Caco-2 (cell line): Measurements from ENCODE around the gene HSDL2. TPM values are rescaled to one million over a fixed set of nuclear protein-coding genes. Genes with fewer than 3 reads are reported as not detected.
"Not testable (repeated sequence)": the region's sequence is repeated elsewhere in the genome, so short reads cannot be mapped to it uniquely, and the experiment has no call there.

Source experiments
- BruUV-seq: library from RNA; stranded (reverse); fragments of 400-500 nt; replicated peaks from 2 replicates; lab custom pipeline; 2021; lab: Mats Ljungman, UMichigan
- CTCF ChIA-PET: fragments of 300-600 bp; sonication (Branson Sonifier 250); formaldehyde crosslinking; loops from one replicate; lab custom pipeline; 2022; ENCODE audit warnings: antibody characterized with exemption; lab: Charles Lee
- POLR2A ChIA-PET: fragments of 300-600 bp; sonication (Branson Sonifier 250); formaldehyde crosslinking; loops from one replicate; lab custom pipeline; 2022; ENCODE audit warnings: antibody characterized with exemption; lab: Charles Lee
- DNase-seq, 2 experiments: peaks; one replicate each; pipeline versions ENCODE4 v3.0.0 to v3.0.0-alpha.2; 2020 to 2022
- H3K27me3 ChIP-seq: replicated peaks from 2 replicates; pipeline ENCODE4 v1.6.0; 2011; ENCODE audit warnings: low read length; ENCODE audit not compliant: control insufficient read depth, insufficient read depth
- H3K36me3 ChIP-seq: 2 replicates; pipeline ENCODE4 v1.5.1; 2011; ENCODE audit warnings: low read length; ENCODE audit not compliant: control insufficient read depth, insufficient read depth
- H3K4me1 ChIP-seq: fragments of 250-450 bp; sonication (Bioruptor Pico); 2 replicates; pipeline ENCODE4 v1.5.1; 2020; ENCODE audit warnings: mild to moderate bottlenecking
- H3K4me3 ChIP-seq: 2 replicates; pipeline ENCODE4 v1.5.1; 2011; ENCODE audit warnings: low read depth, mild to moderate bottlenecking, control low read depth, low read length
- H3K9me3 ChIP-seq: fragments of 250-450 bp; sonication (Bioruptor Pico); 2 replicates; pipeline ENCODE4 v1.5.1; 2020; ENCODE audit warnings: mild to moderate bottlenecking, moderate library complexity
- H3K27ac Mint-ChIP-seq: one replicate; pipeline ENCODE4 v1.8.0; 2022; ENCODE audit warnings: mixed read lengths; ENCODE audit not compliant: unreplicated experiment
- H3K27me3 Mint-ChIP-seq: one replicate; pipeline ENCODE4 v1.8.0; 2022; ENCODE audit warnings: mixed read lengths; ENCODE audit not compliant: insufficient read depth, unreplicated experiment
- H3K36me3 Mint-ChIP-seq: one replicate; pipeline ENCODE4 v1.8.0; 2022; ENCODE audit warnings: mild to moderate bottlenecking, mixed read lengths; ENCODE audit not compliant: insufficient read depth, unreplicated experiment
- H3K4me1 Mint-ChIP-seq: one replicate; pipeline ENCODE4 v1.8.0; 2022; ENCODE audit warnings: low read depth, mixed read lengths; ENCODE audit not compliant: unreplicated experiment
- H3K4me3 Mint-ChIP-seq: one replicate; pipeline ENCODE4 v1.8.0; 2022; ENCODE audit warnings: mild to moderate bottlenecking, moderate library complexity, mixed read lengths; ENCODE audit not compliant: unreplicated experiment
- H3K9me3 Mint-ChIP-seq: one replicate; pipeline ENCODE4 v1.8.0; 2022; ENCODE audit warnings: mixed read lengths; ENCODE audit not compliant: unreplicated experiment
- CTCF ChIP-seq, 2 experiments: fragments of 200-600 bp in 1 of 2; IDR thresholded peaks; 1 replicate in 1 of 2; 2 replicates in 1 of 2; pipeline versions ENCODE4 v1.5.1 to v1.8.0; 2011 to 2022; ENCODE audit warnings: antibody characterized with exemption in 1 of 2, control low read depth in 1 of 2, inconsistent platforms in 1 of 2, low read depth in 1 of 2, low read length in 1 of 2, mild to moderate bottlenecking in 1 of 2, moderate library complexity in 1 of 2; ENCODE audit not compliant: insufficient read depth in 1 of 2, severe bottlenecking in 1 of 2, unreplicated experiment in 1 of 2
- intact Hi-C: fragments of 100-400 bp; cut with micrococcal nuclease; formaldehyde crosslinking; loops from one replicate; pipeline ENCODE4 v1.10.0; 2022; ENCODE audit not compliant: unreplicated experiment
- total RNA-seq: library from RNA; stranded (reverse); gene quantifications from 2 replicates; pipeline ENCODE4 v1.2.3, GENCODE V29; 2022

The HSDL2 gene
- total RNA-seq, 1 experiment from 2014 or later = 134 TPM

DNA sequence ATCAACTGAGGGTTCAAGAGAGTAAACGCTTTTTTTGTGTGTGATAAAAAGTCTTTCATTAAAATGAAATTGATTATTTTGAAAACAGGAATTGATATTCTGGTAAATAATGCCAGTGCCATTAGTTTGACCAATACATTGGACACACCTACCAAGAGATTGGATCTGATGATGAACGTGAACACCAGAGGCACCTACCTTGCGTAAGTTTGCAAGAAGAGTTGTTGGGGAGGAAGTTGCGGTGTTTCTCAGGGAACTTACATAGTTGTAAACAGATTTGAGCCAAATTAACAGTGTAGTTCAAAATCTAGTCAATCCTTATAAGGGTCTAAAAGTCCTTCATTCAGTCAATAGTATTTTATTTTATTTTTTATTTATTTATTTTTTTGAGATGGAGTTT is 28.9 kb downstream of the HSDL2 start:
- no peak for TF ChIP-seq CTCF (IDR thresholded peaks at IDR 0.05; ENCODE audit: insufficient read depth in 1 of 2, low read depth in 1 of 2, low read length in 1 of 2, severe bottlenecking in 1 of 2, unreplicated experiment in 1 of 2)
- Histone ChIP-seq H3K36me3 (no peaks in the 10 kb centered on the region; the same call in none of the 2 replicates), H3K27me3 (no peaks in the 10 kb centered on the region), H3K9me3 (no peaks in the 10 kb centered on the region), H3K4me1 (peaks cover 15% of the 10 kb centered on the region), H3K4me3 (no peak overlapping the region)
- Mint-ChIP-seq H3K4me1 (peaks cover 4% of the 10 kb centered on the region), H3K36me3 (peaks cover 87% of the 10 kb centered on the region), H3K9me3 (no peaks in the 10 kb centered on the region), H3K4me3 (no peak overlapping the region), H3K27me3 (no peaks in the 10 kb centered on the region), H3K27ac (no peak overlapping the region)
- CTCF ChIA-PET = no interaction called here
- no peak for DNase-seq
- POLR2A ChIA-PET = no interaction called here
- BruUV-seq = no TSS peak
- intact Hi-C loops = no loop called here

GRCh38 chr9:112409758-112410157 is 29.9 kb downstream of the HSDL2 start:
- no peak for TF ChIP-seq CTCF (IDR thresholded peaks at IDR 0.05; ENCODE audit: insufficient read depth in 1 of 2, low read depth in 1 of 2, low read length in 1 of 2, severe bottlenecking in 1 of 2, unreplicated experiment in 1 of 2)
- Histone ChIP-seq H3K4me1 (peaks cover 15% of the 10 kb centered on the region), H3K36me3 (no peaks in the 10 kb centered on the region; the same call in none of the 2 replicates), H3K4me3 (no peak overlapping the region), H3K9me3 (no peaks in the 10 kb centered on the region), H3K27me3 (no peaks in the 10 kb centered on the region)
- Mint-ChIP-seq H3K27ac (no peak overlapping the region), H3K9me3 (no peaks in the 10 kb centered on the region), H3K4me1 (peaks cover 11% of the 10 kb centered on the region), H3K27me3 (no peaks in the 10 kb centered on the region), H3K36me3 (peaks cover 86% of the 10 kb centered on the region), H3K4me3 (no peak overlapping the region)
- ChIA-PET POLR2A (no interaction called here), CTCF (no interaction called here)
- no TSS peak for BruUV-seq
- intact Hi-C loops = no loop called here
- no peak for DNase-seq

- intact Hi-C loops = no loop called here
- Mint-ChIP-seq H3K9me3 (no peaks in the 10 kb centered on the region), H3K4me3 (no peak overlapping the region), H3K27me3 (no peaks in the 10 kb centered on the region), H3K27ac (no peak overlapping the region), H3K36me3 (peaks cover 79% of the 10 kb centered on the region), H3K4me1 (peaks cover 11% of the 10 kb centered on the region)
- peaks cover 15% of the 10 kb centered on the region for H3K4me1 ChIP-seq
- no peak for TF ChIP-seq CTCF (IDR thresholded peaks at IDR 0.05; ENCODE audit: insufficient read depth in 1 of 2, low read depth in 1 of 2, low read length in 1 of 2, severe bottlenecking in 1 of 2, unreplicated experiment in 1 of 2)
- no peaks in the 10 kb centered on the region for H3K27me3 ChIP-seq
- CTCF ChIA-PET = no interaction called here
- BruUV-seq = no TSS peak
- POLR2A ChIA-PET = no interaction called here
- no peaks in the 10 kb centered on the region for H3K9me3 ChIP-seq
- no peak overlapping the region for H3K4me3 ChIP-seq
- no peaks in the 10 kb centered on the region; the same call in none of the 2 replicates for H3K36me3 ChIP-seq
- no peak for DNase-seq
Measured at GRCh38 chr9:112411626-112412027, 31.7 kb downstream of the HSDL2 start.

- CTCF ChIA-PET, H3K27me3 Mint-ChIP-seq, H3K9me3 Mint-ChIP-seq, DNase-seq, POLR2A ChIA-PET, BruUV-seq, H3K4me3 ChIP-seq, H3K27me3 ChIP-seq, H3K27ac Mint-ChIP-seq, H3K36me3 ChIP-seq, H3K4me3 Mint-ChIP-seq, intact Hi-C loops, H3K9me3 ChIP-seq: not testable (repeated sequence)
- H3K4me1 ChIP-seq = peaks cover 12% of the 10 kb centered on the region
- H3K4me1 Mint-ChIP-seq = peaks cover 11% of the 10 kb centered on the region
- peaks cover 64% of the 10 kb centered on the region for H3K36me3 Mint-ChIP-seq
Measured at GRCh38 chr9:112413728-112414127, 33.8 kb downstream of the HSDL2 start.
